HG03342 (cell line): ENCODE measurements around the gene FHIT.
"Not testable (repeated sequence)": the region's sequence is repeated elsewhere in the genome, so short reads cannot be mapped to it uniquely, and the experiment has no call there.

ENCODE experiments used
- ATAC-seq: cut with Tn5 transposase; IDR thresholded peaks from one replicate; pipeline ENCODE4 v1.9.1; 2021; ENCODE audit warnings: mild to moderate bottlenecking, moderate library complexity; ENCODE audit not compliant: unreplicated experiment

Gene FHIT

GRCh38 chr3:61065451-61066011 is 185.7 kb downstream of the FHIT start:
- ATAC-seq: no peak

GRCh38 chr3:61061092-61061723 is 190.0 kb downstream of the FHIT start:
- ATAC-seq: no peak

- no peak for ATAC-seq
These were observed 190.8 kb downstream of the FHIT start for GRCh38 chr3:61060411-61060861.

GRCh38 chr3:61058836-61059235 is 192.4 kb downstream of the FHIT start:
- ATAC-seq: no peak

- ATAC-seq: no peak
These were observed 193.8 kb downstream of the FHIT start for GRCh38 chr3:61057464-61057863.

- ATAC-seq: no peak
These were observed 195.8 kb downstream of the FHIT start for GRCh38 chr3:61055447-61055846.

GRCh38 chr3:61053781-61054496 is 197.3 kb downstream of the FHIT start:
- no peak for ATAC-seq

- ATAC-seq: no peak
These were observed 198.4 kb downstream of the FHIT start for GRCh38 chr3:61052851-61053250.

- no peak for ATAC-seq
These were observed 199.6 kb downstream of the FHIT start for GRCh38 chr3:61051666-61052065.

- not testable (repeated sequence) for ATAC-seq
These were observed 206.1 kb downstream of the FHIT start for GRCh38 chr3:61045169-61045568.

GRCh38 chr3:61043156-61043555 is 208.1 kb downstream of the FHIT start:
- no peak for ATAC-seq

GRCh38 chr3:61040618-61041017 is 210.6 kb downstream of the FHIT start:
- no peak for ATAC-seq

GRCh38 chr3:61035573-61035972 is 215.7 kb downstream of the FHIT start:
- no peak for ATAC-seq

GRCh38 chr3:61032991-61033390 is 218.3 kb downstream of the FHIT start:
- no peak for ATAC-seq

GRCh38 chr3:61031503-61031902 is 219.7 kb downstream of the FHIT start:
- ATAC-seq: no peak

GRCh38 chr3:61030469-61031035 is 220.7 kb downstream of the FHIT start:
- ATAC-seq: no peak

GRCh38 chr3:61029194-61029593 is 222.1 kb downstream of the FHIT start:
- ATAC-seq: no peak

- ATAC-seq: no peak
These were observed 232.4 kb downstream of the FHIT start for GRCh38 chr3:61018807-61019206.

- not testable (repeated sequence) for ATAC-seq
These were observed 234.2 kb downstream of the FHIT start for GRCh38 chr3:61017028-61017427.

GRCh38 chr3:61015859-61016258 is 235.4 kb downstream of the FHIT start:
- no peak for ATAC-seq

GRCh38 chr3:61015408-61015807 is 235.8 kb downstream of the FHIT start:
- no peak for ATAC-seq

GRCh38 chr3:61008998-61009380 is 242.3 kb downstream of the FHIT start:
- no peak for ATAC-seq
